Upper lobe of right lung (tissue), 1 donor: ENCODE results near the gene SAMD4A. TPM values are rescaled to one million over a fixed set of nuclear protein-coding genes. Genes with fewer than 3 reads are reported as not detected.

Experiments used
- ATAC-seq: fragments of 200-7000 bp; cut with Tn5 transposase; one replicate; pipeline ENCODE4 v1.9.1; 2020; ENCODE audit warnings: mild to moderate bottlenecking, moderate library complexity
- DNase-seq: peaks from one replicate; pipeline ENCODE4 v3.0.0-alpha.2; 2020
- H3K27ac ChIP-seq: fragments of 200-600 bp; one replicate; pipeline ENCODE4 v1.8.0; 2022
- H3K27me3 ChIP-seq: fragments of 200-600 bp; one replicate; pipeline ENCODE4 v1.8.0; 2022; ENCODE audit warnings: mild to moderate bottlenecking
- H3K36me3 ChIP-seq: fragments of 200-600 bp; one replicate; pipeline ENCODE4 v1.8.0; 2022
- H3K4me1 ChIP-seq: fragments of 200-600 bp; one replicate; pipeline ENCODE4 v1.8.0; 2022
- H3K4me3 ChIP-seq: fragments of 200-600 bp; one replicate; pipeline ENCODE4 v1.8.0; 2022; ENCODE audit warnings: mild to moderate bottlenecking
- H3K9me3 ChIP-seq: fragments of 200-600 bp; one replicate; pipeline ENCODE4 v1.8.0; 2022
- intact Hi-C: fragments of 100-400 bp; cut with DNase I; formaldehyde crosslinking; loops from one replicate; pipeline ENCODE4 v1.11.0; 2022
- total RNA-seq: library from RNA; stranded (reverse); fragmentation: NEBNext Ultra II Directional; extraction: Animal tissue kit (Norgen Biotek cat#: 25700); gene quantifications from one replicate; pipeline ENCODE4 v1.2.1, GENCODE V29; 2021
- TF ChIP-seq, protein P1 (sequence below): fragments of 200-600 bp; IDR thresholded peaks from one replicate; pipeline ENCODE4 v1.8.0; 2022; ENCODE audit warnings: antibody characterized with exemption
- donor health status: DM: no; HTN: yes; CAD: no; lungs with severe emphysema.

The SAMD4A gene
- total RNA-seq, 1 donor from 2014 or later = 39.1 TPM

DNA sequence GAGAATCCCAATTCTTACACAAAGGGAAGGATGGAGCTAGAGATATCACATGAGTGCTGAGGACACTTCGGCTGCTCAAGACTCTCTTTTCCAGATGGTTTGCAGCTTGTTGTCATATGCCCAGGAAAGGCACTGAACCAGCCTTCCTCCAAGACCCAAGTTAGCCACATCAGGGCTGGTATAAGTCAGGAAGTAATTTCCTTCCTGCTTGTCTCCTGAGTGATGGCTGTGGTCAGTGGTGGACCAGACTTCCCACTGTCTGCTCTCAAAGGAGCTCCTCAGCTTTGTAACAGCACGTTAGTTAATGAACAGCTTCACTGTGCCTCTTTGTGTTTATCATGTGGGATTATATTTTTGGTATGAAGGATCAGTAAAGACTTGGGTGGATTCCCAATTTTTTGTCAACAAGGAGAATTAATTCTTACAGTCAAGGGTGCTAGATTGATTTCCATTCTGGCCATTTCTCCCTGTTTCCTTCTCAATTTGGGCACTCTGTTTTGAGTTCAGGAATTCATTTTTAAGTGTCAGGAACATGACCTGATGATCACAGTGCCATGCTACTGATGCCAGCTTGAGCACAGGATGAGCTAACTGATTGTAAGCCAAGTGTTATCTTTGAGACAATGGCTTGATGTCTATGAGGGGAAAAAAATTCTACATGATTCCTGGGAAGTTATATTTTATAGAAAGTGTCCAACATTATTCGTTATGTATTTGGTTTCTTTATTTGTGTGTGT is 189.9 kb downstream of the SAMD4A start:
- TF ChIP-seq, protein P1, sequence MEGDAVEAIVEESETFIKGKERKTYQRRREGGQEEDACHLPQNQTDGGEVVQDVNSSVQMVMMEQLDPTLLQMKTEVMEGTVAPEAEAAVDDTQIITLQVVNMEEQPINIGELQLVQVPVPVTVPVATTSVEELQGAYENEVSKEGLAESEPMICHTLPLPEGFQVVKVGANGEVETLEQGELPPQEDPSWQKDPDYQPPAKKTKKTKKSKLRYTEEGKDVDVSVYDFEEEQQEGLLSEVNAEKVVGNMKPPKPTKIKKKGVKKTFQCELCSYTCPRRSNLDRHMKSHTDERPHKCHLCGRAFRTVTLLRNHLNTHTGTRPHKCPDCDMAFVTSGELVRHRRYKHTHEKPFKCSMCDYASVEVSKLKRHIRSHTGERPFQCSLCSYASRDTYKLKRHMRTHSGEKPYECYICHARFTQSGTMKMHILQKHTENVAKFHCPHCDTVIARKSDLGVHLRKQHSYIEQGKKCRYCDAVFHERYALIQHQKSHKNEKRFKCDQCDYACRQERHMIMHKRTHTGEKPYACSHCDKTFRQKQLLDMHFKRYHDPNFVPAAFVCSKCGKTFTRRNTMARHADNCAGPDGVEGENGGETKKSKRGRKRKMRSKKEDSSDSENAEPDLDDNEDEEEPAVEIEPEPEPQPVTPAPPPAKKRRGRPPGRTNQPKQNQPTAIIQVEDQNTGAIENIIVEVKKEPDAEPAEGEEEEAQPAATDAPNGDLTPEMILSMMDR = no peak
- intact Hi-C loops = no loop called here
- DNase-seq (no peak), ATAC-seq (no peak)
- H3K27ac ChIP-seq = no peak overlapping the region
- H3K9me3 ChIP-seq = no peaks in the 10 kb centered on the region
- H3K36me3 ChIP-seq = peaks cover 4% of the 10 kb centered on the region
- no peaks in the 10 kb centered on the region for H3K27me3 ChIP-seq
- peaks cover 4% of the 10 kb centered on the region for H3K4me1 ChIP-seq
- H3K4me3 ChIP-seq = no peak overlapping the region

DNA sequence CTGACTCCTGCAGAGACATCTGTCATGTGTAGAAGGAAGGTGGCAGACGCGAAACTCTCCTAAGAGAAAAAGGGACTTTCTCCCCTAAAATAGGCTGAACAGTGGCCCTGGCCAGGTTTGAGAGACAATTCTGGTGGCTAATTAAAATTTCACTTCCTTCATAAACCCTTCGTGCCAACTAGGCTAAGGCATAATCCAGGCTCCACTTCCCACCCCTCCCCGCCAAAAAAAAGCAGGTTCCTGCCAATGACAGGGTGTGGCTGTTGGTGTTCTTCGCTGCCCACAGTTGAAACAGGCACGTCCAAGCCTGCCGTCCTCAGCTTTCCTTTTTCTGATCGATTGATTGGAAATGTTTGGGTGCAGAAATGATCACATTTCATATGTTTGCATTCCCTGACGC is 191.1 kb downstream of the SAMD4A start:
- TF ChIP-seq, protein P1 = no peak
- ATAC-seq (no peak), DNase-seq (no peak)
- Histone ChIP-seq H3K4me3 (no peak overlapping the region), H3K27me3 (no peaks in the 10 kb centered on the region), H3K27ac (no peak overlapping the region), H3K4me1 (peaks cover 4% of the 10 kb centered on the region), H3K36me3 (peaks cover 4% of the 10 kb centered on the region), H3K9me3 (no peaks in the 10 kb centered on the region)
- intact Hi-C loops = no loop called here

DNA sequence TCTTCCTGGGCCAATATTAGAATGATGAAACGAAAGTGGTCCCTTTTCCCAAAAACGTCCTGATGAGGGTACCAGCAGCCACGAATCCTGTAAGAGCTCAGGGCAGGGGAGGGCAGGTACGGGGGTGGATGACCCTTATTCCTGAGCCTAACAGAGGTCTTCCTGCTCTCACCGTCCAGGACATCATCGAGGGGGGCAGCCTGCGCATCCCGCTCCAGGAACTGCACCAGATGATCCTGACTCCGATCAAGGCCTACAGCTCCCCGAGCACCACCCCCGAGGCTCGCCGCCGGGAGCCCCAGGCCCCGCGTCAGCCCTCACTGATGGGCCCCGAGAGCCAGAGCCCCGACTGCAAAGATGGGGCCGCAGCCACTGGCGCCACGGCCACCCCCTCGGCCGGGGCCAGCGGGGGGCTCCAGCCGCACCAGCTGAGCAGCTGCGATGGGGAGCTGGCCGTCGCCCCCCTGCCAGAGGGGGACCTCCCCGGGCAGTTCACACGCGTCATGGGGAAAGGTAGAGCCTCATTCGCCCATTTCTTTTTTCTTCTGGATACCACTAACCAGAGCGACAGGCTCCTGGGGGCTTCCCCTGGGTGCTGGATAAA is 193.2 kb downstream of the SAMD4A start:
- peaks cover 4% of the 10 kb centered on the region for H3K4me1 ChIP-seq
- H3K4me3 ChIP-seq = no peak overlapping the region
- no peak for ATAC-seq
- intact Hi-C loops = no loop called here
- no peaks in the 10 kb centered on the region for H3K9me3 ChIP-seq
- no peak for DNase-seq
- no peaks in the 10 kb centered on the region for H3K27me3 ChIP-seq
- TF ChIP-seq, protein P1 = no peak
- H3K36me3 ChIP-seq = peaks cover 20% of the 10 kb centered on the region
- no peak overlapping the region for H3K27ac ChIP-seq

DNA sequence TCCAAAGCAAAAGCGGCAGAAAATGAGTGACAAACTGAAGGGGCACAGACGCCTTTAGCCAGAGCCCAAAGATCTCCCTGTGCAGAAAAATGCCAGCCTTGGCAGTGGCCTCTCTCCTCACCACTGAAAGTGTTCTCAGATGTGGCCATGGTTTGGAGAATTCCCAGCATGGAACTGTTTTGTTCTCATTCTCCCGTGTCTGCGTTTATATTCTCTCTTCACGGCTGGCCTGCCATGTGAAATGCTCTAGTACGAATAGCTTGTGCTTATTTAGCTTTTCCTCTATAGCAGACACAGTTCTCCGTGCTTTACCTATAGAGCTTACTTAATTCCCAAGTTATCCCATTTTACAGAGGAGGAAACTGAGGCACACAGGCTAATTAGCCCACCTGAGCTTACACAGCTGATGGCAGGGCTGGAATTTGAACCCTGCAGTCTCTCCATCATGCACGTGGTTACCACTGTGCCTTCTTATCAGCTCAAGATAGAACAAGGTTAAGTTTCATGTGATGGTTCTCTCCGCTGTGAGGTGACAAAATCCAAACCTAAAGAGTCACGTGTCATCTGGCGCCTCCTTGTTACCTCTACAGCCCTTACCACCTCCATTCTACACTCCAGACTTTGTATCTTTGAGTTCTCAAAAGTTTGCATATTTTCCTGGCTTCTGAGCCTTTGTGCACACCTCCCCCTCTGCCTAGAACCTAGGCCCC is 194.1 kb downstream of the SAMD4A start:
- TF ChIP-seq, protein P1 = no peak
- Histone ChIP-seq H3K4me1 (peaks cover 4% of the 10 kb centered on the region), H3K9me3 (no peaks in the 10 kb centered on the region), H3K27ac (no peak overlapping the region), H3K27me3 (no peaks in the 10 kb centered on the region), H3K36me3 (peaks cover 22% of the 10 kb centered on the region), H3K4me3 (no peak overlapping the region)
- intact Hi-C loops = no loop called here
- no peak for DNase-seq
- ATAC-seq = no peak

DNA sequence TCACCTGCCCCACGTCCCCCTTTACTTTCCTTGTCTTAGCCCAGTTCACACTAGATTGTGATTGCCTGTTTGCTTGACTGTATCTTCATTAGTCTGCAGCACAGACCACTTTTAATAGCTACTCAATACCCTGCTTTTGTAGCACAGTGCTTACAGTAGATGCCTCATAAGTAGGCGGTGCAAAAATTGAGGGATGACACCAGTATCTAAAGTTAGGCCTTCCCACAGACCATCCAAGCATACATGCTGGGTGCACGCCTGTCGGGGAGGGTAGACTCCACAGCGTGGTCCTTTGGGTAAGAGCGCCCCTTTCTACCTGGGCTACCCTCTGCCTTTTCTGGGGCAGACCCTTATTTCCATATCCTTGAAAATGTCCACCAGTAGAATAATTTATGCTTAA is 194.9 kb downstream of the SAMD4A start:
- Histone ChIP-seq H3K4me1 (peaks cover under 1% of the 10 kb centered on the region), H3K27me3 (no peaks in the 10 kb centered on the region), H3K9me3 (no peaks in the 10 kb centered on the region), H3K27ac (no peak overlapping the region), H3K36me3 (peaks cover 22% of the 10 kb centered on the region), H3K4me3 (no peak overlapping the region)
- ATAC-seq (no peak), DNase-seq (no peak)
- intact Hi-C loops = no loop called here
- TF ChIP-seq, protein P1 = no peak
